Measurements from ENCODE around the gene TTC23L. TPM values are rescaled to one million over a fixed set of nuclear protein-coding genes. Genes with fewer than 3 reads are reported as not detected.

Gene TTC23L
- total RNA-seq, 1 donor from 2014 or later = not detected

GRCh38 chr5:34817558-34818351, 21.2 kb upstream of the TTC23L start:
- Histone ChIP-seq H3K27me3 (ENCODE audit: low read depth) (no peaks in the 10 kb centered on the region), H3K36me3 (peaks cover 8% of the 10 kb centered on the region), H3K27ac (replicated peaks) (no peak overlapping the region), H3K4me1 (no peaks in the 10 kb centered on the region), H3K9me3 (replicated peaks) (no peaks in the 10 kb centered on the region), H3K4me3 (no peak overlapping the region)
- intact Hi-C loops (cut with micrococcal nuclease) = no loop called here
- no peak for DNase-seq
- TF ChIP-seq CTCF (IDR thresholded peaks at IDR 0.05; ENCODE audit: borderline replicate concordance) = no peak

GRCh38 chr5:34818717-34819116, 20.2 kb upstream of the TTC23L start:
- Histone ChIP-seq H3K36me3 (peaks cover 16% of the 10 kb centered on the region), H3K27ac (replicated peaks) (no peak overlapping the region), H3K9me3 (replicated peaks) (no peaks in the 10 kb centered on the region), H3K4me1 (no peaks in the 10 kb centered on the region), H3K4me3 (no peak overlapping the region), H3K27me3 (ENCODE audit: low read depth) (no peaks in the 10 kb centered on the region)
- intact Hi-C loops (cut with micrococcal nuclease) = no loop called here
- no peak for TF ChIP-seq CTCF (IDR thresholded peaks at IDR 0.05; ENCODE audit: borderline replicate concordance)
- DNase-seq = no peak

GRCh38 chr5:34820593-34820992, 18.4 kb upstream of the TTC23L start:
- no peak for DNase-seq
- no peak for TF ChIP-seq CTCF (IDR thresholded peaks at IDR 0.05; ENCODE audit: borderline replicate concordance)
- H3K4me3 ChIP-seq = no peak overlapping the region
- H3K9me3 ChIP-seq (replicated peaks) = no peaks in the 10 kb centered on the region
- intact Hi-C loops (cut with micrococcal nuclease) = no loop called here
- H3K4me1 ChIP-seq = no peaks in the 10 kb centered on the region
- H3K36me3 ChIP-seq = peaks cover 22% of the 10 kb centered on the region
- H3K27me3 ChIP-seq (ENCODE audit: low read depth) = no peaks in the 10 kb centered on the region
- H3K27ac ChIP-seq (replicated peaks) = no peak overlapping the region

- DNase-seq = no peak
- Histone ChIP-seq H3K4me3 (no peak overlapping the region), H3K4me1 (no peaks in the 10 kb centered on the region), H3K36me3 (peaks cover 42% of the 10 kb centered on the region), H3K9me3 (replicated peaks) (no peaks in the 10 kb centered on the region), H3K27ac (replicated peaks) (no peak overlapping the region), H3K27me3 (ENCODE audit: low read depth) (no peaks in the 10 kb centered on the region)
- intact Hi-C loops (cut with micrococcal nuclease) = no loop called here
- TF ChIP-seq CTCF (IDR thresholded peaks at IDR 0.05; ENCODE audit: borderline replicate concordance) = no peak
These were observed 15.8 kb upstream of the TTC23L start for GRCh38 chr5:34822956-34823715.

- no peak overlapping the region for H3K27ac ChIP-seq (replicated peaks)
- H3K4me3 ChIP-seq = no peak overlapping the region
- no peak for DNase-seq
- peaks cover 45% of the 10 kb centered on the region for H3K36me3 ChIP-seq
- H3K4me1 ChIP-seq = peaks cover 4% of the 10 kb centered on the region
- no peaks in the 10 kb centered on the region for H3K27me3 ChIP-seq (ENCODE audit: low read depth)
- no peaks in the 10 kb centered on the region for H3K9me3 ChIP-seq (replicated peaks)
- intact Hi-C loops (cut with micrococcal nuclease) = no loop called here
- TF ChIP-seq CTCF (IDR thresholded peaks at IDR 0.05; ENCODE audit: borderline replicate concordance) = no peak
These were observed 12.6 kb upstream of the TTC23L start for GRCh38 chr5:34826347-34826746.
